ENCODE data around the gene MFSD6.
"Not testable (repeated sequence)": the region's sequence is repeated elsewhere in the genome, so short reads cannot be mapped to it uniquely, and the experiment has no call there.

Gene MFSD6

DNA sequence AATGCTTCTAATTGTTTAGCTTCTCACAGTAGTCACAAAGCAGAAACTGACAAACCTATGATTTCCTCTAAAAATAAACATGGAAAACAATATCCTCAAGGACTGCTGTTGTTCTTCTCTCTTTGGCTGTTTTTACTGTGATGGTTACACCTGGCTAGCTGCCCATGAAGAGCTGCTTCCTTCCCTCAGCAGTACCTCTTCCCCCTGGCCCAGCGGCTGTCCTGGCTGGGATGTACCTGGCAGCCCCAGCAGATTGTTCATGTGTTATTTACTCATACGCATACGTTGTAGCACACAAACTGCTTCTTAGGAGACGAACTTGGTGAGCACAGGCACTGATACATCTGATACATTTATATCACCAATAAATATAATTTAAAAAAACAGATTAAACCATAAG, 99.0 kb downstream of the MFSD6 start:
- TF ChIP-seq EZH2phosphoT487 (IDR thresholded peaks at IDR 0.05; ENCODE audit: borderline replicate concordance, low read length), result no peak
- TF ChIP-seq CTCF (IDR thresholded peaks at IDR 0.05; ENCODE audit: low read depth, low read length, poor library complexity, severe bottlenecking), result no peak
- H3K9me3 ChIP-seq (ENCODE audit: control insufficient read depth, insufficient read depth, low read length), result no peaks in the 10 kb centered on the region
- no peak overlapping the region for H3K27ac ChIP-seq (ENCODE audit: low read depth, low read length)

DNA sequence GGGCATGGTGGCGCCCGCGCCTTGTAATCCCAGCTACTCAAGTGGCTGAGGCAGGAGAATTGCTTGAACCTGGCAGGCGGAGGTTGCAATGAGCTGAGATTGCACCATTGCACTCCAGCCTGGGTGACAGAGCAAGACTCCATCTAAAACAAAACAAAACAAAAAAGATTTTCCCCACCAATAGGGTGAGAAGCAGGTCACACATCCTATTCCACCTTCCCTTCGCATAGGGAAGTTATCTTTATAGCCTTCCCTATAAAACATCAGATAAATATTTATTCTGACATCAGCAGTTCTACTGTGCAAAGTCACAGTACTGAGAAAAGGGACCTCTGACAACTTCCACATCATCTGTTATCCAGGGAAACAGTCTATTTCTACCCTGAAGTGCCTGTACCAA, 101.7 kb downstream of the MFSD6 start:
- H3K4me3 ChIP-seq (ENCODE audit: low read length); H3K4me2 ChIP-seq (ENCODE audit: low read length); H3K9me2 ChIP-seq (replicated peaks; ENCODE audit: control insufficient read depth, low read length); H3K27ac ChIP-seq (ENCODE audit: low read depth, low read length); H3K79me2 ChIP-seq (ENCODE audit: control insufficient read depth, low read length); H4K20me1 ChIP-seq (ENCODE audit: control insufficient read depth, insufficient read depth, low read depth, low read length); H3K27me3 ChIP-seq (ENCODE audit: control insufficient read depth, low read length); H3F3A ChIP-seq (ENCODE audit: control insufficient read depth, insufficient read depth); H3K9me3 ChIP-seq (ENCODE audit: control insufficient read depth, insufficient read depth, low read length): not testable (repeated sequence)
- H3K36me3 ChIP-seq (ENCODE audit: control insufficient read depth, low read length), result peaks cover 60% of the 10 kb centered on the region
- H3K4me1 ChIP-seq (ENCODE audit: control insufficient read depth, low read length), result peaks cover 20% of the 10 kb centered on the region

More for the DNA sequence above, 99.0 kb downstream of the MFSD6 start:
- H3K36me3 ChIP-seq (ENCODE audit: control insufficient read depth, low read length), result peaks cover 62% of the 10 kb centered on the region
- H3K4me2 ChIP-seq (ENCODE audit: low read length), result peak overlapping the region; percentile 1
- H3K79me2 ChIP-seq (ENCODE audit: control insufficient read depth, low read length), result no peaks in the 10 kb centered on the region
- H4K20me1 ChIP-seq (ENCODE audit: control insufficient read depth, insufficient read depth, low read depth, low read length), result no peaks in the 10 kb centered on the region
- no peaks in the 10 kb centered on the region for H3K9me2 ChIP-seq (replicated peaks; ENCODE audit: control insufficient read depth, low read length)
- peaks cover 20% of the 10 kb centered on the region for H3K4me1 ChIP-seq (ENCODE audit: control insufficient read depth, low read length)
- H3K27me3 ChIP-seq (ENCODE audit: control insufficient read depth, low read length), result no peaks in the 10 kb centered on the region
- H3F3A ChIP-seq (ENCODE audit: control insufficient read depth, insufficient read depth), result no peaks in the 10 kb centered on the region
- no peak overlapping the region for H3K4me3 ChIP-seq (ENCODE audit: low read length)

DNA sequence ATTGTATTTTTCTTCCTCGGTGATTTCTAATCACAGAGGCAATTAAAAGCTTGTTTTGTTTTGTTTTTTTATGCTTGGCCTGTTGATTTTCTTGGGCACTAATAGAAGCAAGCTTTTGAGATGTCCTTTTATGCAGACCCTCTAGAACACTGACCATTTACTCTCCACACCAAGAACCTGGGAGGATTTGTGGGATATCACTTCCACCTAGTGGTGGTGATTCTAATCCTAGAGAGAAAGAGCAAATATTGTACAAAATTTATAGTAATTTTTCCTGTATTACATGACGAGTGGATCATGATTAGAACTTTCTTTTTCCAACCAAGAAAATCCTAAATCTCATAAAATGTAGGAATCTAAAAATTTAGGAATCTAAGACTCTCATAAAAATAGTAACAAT, 102.9 kb downstream of the MFSD6 start:
- Histone ChIP-seq H3K79me2 (ENCODE audit: control insufficient read depth, low read length) (no peaks in the 10 kb centered on the region), H3K4me3 (ENCODE audit: low read length) (no peak overlapping the region), H3K36me3 (ENCODE audit: control insufficient read depth, low read length) (peaks cover 51% of the 10 kb centered on the region), H3K4me1 (ENCODE audit: control insufficient read depth, low read length) (peaks cover 25% of the 10 kb centered on the region), H3F3A (ENCODE audit: control insufficient read depth, insufficient read depth) (no peaks in the 10 kb centered on the region), H3K9me3 (ENCODE audit: control insufficient read depth, insufficient read depth, low read length) (no peaks in the 10 kb centered on the region), H3K27ac (ENCODE audit: low read depth, low read length) (no peak overlapping the region), H3K27me3 (ENCODE audit: control insufficient read depth, low read length) (no peaks in the 10 kb centered on the region), H4K20me1 (ENCODE audit: control insufficient read depth, insufficient read depth, low read depth, low read length) (no peaks in the 10 kb centered on the region), H3K4me2 (ENCODE audit: low read length) (no peak overlapping the region), H3K9me2 (replicated peaks; ENCODE audit: control insufficient read depth, low read length) (no peaks in the 10 kb centered on the region)
- TF ChIP-seq CTCF (IDR thresholded peaks at IDR 0.05; ENCODE audit: low read depth, low read length, poor library complexity, severe bottlenecking), result peak; percentile 33
- no peak for TF ChIP-seq EZH2phosphoT487 (IDR thresholded peaks at IDR 0.05; ENCODE audit: borderline replicate concordance, low read length)

- H3K9me3 ChIP-seq (ENCODE audit: control insufficient read depth, insufficient read depth, low read length), result no peaks in the 10 kb centered on the region
- H3K4me3 ChIP-seq (ENCODE audit: low read length), result no peak overlapping the region
- H3K4me2 ChIP-seq (ENCODE audit: low read length), result no peak overlapping the region
- no peaks in the 10 kb centered on the region for H4K20me1 ChIP-seq (ENCODE audit: control insufficient read depth, insufficient read depth, low read depth, low read length)
- H3K36me3 ChIP-seq (ENCODE audit: control insufficient read depth, low read length), result peaks cover 47% of the 10 kb centered on the region
- no peak overlapping the region for H3K27ac ChIP-seq (ENCODE audit: low read depth, low read length)
- no peaks in the 10 kb centered on the region for H3K27me3 ChIP-seq (ENCODE audit: control insufficient read depth, low read length)
- H3F3A ChIP-seq (ENCODE audit: control insufficient read depth, insufficient read depth), result no peaks in the 10 kb centered on the region
- H3K79me2 ChIP-seq (ENCODE audit: control insufficient read depth, low read length), result no peaks in the 10 kb centered on the region
- H3K4me1 ChIP-seq (ENCODE audit: control insufficient read depth, low read length), result peaks cover 11% of the 10 kb centered on the region
- no peak for TF ChIP-seq EZH2phosphoT487 (IDR thresholded peaks at IDR 0.05; ENCODE audit: borderline replicate concordance, low read length)
- TF ChIP-seq CTCF (IDR thresholded peaks at IDR 0.05; ENCODE audit: low read depth, low read length, poor library complexity, severe bottlenecking), result no peak
- H3K9me2 ChIP-seq (replicated peaks; ENCODE audit: control insufficient read depth, low read length), result no peaks in the 10 kb centered on the region
These were observed 104.5 kb downstream of the MFSD6 start for GRCh38 chr2:190512539-190513095.
